Measurements from ENCODE around the gene KCTD3.

GRCh38 chr1:215556996-215557395 is 10.1 kb upstream of the KCTD3 start:
- TF ChIP-seq CTCF (conservative IDR thresholded peaks at IDR 0.05; ENCODE audit: low read depth, low read length) (no peak), EZH2phosphoT487 (IDR thresholded peaks at IDR 0.05; ENCODE audit: borderline replicate concordance, low read length) (no peak)

Data from PC-3 (cell line).